GM18873 (cell line): ENCODE results near the gene TRIM52.

Source experiments
- ATAC-seq: cut with Tn5 transposase; IDR thresholded peaks from one replicate; pipeline ENCODE4 v1.9.1; 2021; ENCODE audit warnings: mild to moderate bottlenecking, moderate library complexity, moderate number of reproducible peaks; ENCODE audit not compliant: unreplicated experiment, low FRiP score

The TRIM52 gene

GRCh38 chr5:181259283-181259682, 1.7 kb downstream of the TRIM52 start:
- ATAC-seq: no peak

DNA sequence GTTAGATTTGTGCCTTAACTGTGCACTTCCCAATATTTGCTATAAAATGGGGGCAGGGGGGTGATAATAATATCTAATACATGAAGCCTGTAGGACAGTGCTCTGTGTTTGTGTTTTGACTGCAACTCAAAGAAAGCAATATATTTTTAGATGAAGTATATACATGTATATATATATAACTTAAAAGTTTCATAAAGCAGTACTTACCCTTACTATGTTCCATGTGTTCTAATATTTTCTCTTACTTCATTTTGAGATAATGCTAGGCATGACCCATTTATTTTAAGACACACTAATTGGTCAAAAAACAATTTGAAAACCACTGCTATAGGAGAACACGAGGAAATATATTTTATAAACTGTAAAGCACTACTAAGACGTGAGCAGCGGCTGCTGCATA, 2.4 kb downstream of the TRIM52 start:
- ATAC-seq: no peak

DNA sequence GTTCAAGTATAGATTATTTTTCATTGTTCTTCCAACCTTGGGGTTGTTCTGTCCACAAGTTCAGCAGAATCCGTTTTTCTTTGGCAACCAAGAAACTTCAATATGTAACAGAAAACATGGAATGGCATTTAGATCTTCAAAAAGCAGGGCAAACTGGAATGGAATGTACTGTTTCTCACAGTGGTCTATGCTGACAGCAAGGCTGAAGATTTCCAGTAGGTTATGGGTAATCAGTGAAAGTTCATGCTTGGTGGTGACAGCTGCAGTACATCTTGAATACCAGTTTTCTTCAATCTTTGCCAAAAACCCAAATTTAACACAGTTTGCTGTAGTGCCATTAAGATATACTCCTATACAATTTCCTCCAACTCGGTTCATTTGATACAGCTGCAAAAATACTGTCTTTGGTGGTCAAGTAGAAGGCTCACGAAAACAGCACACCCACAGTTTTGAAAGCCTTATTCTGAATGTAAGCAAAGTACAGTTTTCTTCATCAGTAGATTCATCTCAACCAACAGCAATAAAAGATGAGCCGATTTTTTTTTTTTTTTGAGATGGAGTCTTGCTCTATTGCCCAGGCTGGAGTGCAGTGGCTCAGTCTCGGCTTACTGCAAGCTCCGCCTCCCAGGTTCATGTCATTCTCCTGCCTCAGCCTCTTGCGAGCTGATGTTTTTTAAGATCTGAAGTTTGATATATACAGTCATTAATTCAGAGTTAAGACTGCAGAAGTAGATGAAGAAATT, 4.9 kb downstream of the TRIM52 start:
- ATAC-seq: no peak

GRCh38 chr5:181255276-181255675, 5.7 kb downstream of the TRIM52 start:
- no peak for ATAC-seq

- ATAC-seq: no peak
Measured at GRCh38 chr5:181248277-181248676, 12.7 kb downstream of the TRIM52 start.

DNA sequence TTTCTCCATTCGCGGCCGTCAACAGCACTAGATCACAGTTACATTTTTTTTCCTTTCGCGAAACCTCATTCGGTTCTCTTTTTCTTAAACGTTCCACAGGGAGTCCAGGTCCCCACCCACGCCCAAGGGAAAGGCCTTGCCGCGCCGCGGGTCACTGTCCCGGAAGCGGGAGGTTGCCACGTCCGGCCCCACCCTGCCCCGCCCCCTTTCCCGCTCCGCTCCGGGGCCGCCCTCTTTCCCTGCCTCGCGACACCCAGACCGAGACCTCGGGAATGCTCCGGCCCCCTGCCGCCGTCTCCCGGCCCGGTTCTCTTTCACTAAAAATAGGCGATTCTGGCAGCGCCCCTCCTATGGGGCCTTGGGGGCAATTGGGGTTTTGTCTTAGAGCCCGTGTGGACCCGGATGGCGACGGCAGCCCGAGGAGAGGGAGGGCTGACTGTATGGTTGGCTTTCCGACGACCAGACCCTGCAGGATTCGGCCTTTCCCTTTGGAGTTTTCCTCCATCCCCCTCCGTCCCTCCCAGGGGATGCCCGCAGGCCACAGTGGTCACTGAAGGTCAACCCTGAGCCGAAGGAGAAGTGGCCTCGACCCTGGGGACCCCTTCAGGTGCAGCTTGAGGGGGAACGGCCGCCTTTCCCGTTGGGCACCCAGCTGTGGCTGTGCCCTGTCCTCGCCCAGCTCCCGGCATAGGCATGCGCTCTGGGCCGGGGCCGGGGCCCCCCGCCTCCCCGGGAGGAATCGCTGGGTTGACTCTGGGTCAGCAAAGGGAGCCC, 14.5 kb downstream of the TRIM52 start:
- no peak for ATAC-seq

DNA sequence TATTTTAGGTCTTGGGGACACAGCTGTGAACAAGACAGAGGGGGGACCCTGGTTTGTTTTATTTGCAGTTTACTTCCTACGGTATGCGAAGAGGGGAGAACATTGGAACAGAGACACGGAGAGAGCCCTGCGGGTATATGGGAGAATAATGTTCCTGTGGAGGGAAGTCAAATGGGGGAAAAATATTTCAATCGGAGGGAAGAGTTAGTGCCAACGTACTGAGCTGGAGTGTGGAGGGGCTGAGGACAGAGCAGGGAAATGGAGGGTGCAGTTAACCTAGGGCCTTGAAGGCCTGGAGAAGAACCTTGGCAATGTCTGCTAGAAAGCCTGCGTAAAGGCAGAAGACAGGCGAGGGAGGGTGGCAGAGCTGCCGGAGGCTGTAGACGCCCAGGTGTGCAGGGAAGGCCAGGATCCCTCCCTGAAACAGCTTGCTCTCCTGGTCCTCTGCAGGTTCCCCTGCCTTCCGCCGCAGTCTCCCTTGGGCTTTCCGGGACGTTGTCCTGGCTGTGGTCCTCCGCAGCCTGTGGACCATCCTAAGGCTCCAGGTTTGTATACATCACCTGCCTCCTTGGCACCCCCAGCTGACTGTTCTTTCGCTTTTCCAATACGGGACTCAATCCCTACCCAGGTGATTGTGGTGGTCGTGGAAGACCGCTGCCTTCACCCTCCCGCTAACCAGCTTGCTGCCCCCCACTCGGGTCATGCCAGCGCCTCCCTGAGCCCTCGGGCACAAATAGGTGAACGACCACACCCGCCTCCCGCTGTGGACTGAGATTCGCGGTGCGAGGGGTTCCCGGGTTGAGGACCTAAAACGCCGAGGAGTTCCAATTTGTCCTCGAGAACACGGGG, 15.3 kb downstream of the TRIM52 start:
- ATAC-seq: no peak

GRCh38 chr5:181243564-181244343, 17.2 kb downstream of the TRIM52 start, which contains the start of gene RACK1:
TSS of gene RACK1 (minus strand) at chr5:181243906. CDS start at chr5:181243800, 106 bp downstream.
- ATAC-seq: peak; percentile 53

- no peak for ATAC-seq
Measured at GRCh38 chr5:181243018-181243563, 17.9 kb downstream of the TRIM52 start.

DNA sequence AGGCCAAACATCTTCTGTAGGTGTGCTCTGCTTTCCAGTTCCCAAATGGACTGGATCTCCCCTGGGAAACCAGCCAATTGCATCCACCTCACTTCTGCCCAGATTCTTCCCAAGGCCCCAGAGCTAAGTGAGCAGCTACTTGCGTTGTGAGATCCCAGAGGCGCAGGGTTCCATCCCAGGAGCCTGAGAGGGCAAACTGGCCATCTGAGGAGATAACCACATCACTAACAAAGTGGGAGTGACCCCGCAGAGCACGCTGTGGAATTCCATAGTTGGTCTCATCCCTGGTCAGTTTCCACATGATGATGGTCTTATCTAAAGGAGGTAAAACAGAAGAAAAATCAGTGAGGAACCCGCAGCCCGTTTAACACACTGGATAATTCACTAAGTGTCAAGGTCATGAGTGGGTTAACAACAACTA, 18.9 kb downstream of the TRIM52 start:
- no peak for ATAC-seq

GRCh38 chr5:181241393-181241975, 19.5 kb downstream of the TRIM52 start:
- ATAC-seq: no peak

DNA sequence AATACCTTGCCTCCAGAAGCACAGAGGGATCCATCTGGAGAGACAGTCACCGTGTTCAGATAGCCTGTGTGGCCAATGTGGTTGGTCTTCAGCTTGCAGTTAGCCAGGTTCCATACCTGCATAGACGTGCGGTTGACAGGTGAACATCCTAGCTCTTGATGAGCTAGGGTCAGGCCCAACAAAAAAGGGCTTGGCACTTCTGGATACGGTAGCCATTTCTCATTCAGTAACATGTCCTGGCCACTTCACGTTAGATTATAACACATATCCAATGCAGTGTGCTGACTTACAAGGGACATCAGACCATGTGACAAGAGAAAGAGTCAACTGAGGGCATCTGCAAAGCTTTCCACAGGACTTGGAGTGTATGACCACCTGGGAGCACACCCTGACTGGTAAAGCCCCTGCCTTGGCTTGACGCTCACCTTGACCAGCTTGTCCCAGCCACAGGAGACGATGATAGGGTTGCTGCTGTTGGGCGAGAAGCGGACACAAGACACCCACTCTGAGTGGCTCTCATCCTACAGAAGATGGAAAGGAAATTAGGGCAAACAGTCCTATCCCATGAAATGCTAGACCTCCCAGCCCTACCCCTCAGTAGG, 21.8 kb downstream of the TRIM52 start:
- ATAC-seq: no peak

GRCh38 chr5:181237729-181238385, 23.1 kb downstream of the TRIM52 start:
- no peak for ATAC-seq

DNA sequence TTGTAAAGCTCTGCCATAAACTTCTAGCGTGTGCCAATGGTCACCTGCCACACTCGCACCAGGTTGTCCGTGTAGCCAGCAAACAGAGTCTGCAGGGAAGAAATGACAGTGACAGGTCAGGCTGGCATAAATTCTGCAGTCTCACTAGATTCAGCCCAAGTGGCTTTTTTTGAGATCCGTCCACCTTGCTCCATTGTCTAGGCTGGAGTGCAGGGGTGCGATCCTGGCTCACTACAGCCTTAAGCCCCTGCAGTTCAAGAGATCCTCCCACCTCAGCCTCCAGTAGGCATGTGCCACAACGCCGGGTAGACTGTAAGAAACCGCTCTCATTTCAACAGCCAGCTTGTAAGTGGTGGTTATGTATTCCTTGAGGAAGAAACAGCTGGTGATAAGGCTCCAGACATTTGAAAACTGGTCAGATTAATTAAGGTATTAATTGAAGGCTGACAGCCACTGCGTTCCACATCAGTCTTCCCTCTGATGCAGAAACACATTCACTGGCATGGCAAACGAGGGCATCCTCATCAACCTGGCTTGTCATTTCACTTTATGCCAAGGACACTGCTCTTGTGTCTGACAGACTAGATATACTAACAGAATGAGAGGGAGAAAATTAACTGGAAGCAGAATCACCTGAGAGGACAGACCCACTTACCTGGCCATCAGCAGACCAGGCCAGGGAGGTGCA, 23.8 kb downstream of the TRIM52 start:
- ATAC-seq: no peak

GRCh38 chr5:181236471-181236870, 24.5 kb downstream of the TRIM52 start:
- ATAC-seq: no peak

DNA sequence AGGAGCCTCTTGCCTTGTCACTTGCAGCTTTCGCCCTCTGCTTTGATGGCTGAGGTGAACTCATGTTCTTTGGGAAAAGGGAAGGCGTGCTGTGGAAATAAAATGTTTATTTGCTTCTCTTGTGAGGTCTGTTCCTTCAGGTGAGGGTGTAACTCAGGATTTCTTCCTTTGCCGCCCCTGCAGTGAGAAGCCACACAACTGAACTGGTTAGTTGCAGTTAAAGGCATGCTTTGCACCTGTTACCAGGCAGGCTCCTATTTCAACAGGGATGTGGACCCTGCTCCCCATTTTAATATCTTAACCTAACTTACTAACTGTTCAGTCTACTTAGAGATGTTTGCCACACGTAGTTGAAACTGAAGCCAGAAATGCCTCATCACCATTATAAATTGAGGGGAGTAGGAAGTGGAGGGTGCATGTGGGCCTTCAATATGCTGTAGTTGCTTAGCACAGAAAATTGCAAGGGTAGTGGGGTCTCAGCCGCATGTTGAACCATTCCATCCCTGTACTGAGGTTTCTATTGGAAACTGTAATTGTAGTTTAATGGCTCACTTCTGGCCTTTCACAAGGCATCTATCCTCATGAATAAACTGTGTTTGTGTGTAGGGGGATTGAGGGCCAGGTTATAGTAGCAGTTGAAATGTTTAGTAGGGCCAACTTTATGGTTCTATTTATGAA, 25.1 kb downstream of the TRIM52 start:
- ATAC-seq: no peak

DNA sequence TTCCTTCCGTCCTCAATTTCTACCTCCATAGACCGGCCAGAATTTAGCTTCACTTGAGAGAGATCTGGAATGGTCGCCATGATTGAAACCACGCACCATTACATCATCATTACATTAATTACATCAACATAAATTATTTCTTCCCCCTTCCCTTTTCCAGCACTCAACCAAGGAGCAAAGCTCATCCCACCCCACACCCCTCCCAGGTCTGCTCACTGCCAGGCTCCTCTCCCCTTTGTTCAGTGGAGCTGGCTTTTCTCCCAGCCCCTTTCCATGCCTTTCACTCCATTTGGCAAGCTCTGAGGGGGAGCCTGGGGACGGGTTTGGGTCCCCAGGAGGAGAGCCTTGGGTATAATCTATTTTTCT, 25.6 kb downstream of the TRIM52 start:
- no peak for ATAC-seq
